Measurements from ENCODE around the gene IGF2R.
A peak's percentile ranks its signal among the peaks of the same experiment; 100 is the strongest.
"Not testable (repeated sequence)": the region's sequence is repeated elsewhere in the genome, so short reads cannot be mapped to it uniquely, and the experiment has no call there.

IGF2R gene

DNA sequence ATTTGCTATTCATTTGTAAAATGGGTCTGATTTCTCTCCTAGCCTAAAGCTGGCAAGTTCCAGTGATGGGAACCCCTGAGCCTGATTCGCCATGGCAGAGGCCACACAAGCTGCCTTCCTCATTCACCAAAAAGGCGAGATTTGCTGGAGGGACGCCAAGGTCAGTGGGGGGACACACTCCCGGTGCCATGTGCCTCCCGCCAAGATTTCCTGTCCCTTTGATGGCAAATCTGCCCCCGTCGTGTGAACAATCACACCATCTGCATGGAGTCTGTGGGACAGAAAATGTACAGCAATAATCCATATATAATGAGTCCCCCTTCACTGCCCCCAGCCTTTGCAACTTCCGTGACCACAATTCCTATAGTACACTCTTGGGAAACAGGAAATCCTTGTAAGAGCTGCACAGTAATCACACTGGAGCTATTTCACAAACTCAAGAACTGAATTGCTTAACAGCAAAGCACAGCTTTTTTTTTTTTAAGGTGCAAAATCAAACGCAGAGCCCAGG lies 15.7 kb upstream of the IGF2R start:
- no peak for DNase-seq (ENCODE audit: low read depth, low spot score)

DNA sequence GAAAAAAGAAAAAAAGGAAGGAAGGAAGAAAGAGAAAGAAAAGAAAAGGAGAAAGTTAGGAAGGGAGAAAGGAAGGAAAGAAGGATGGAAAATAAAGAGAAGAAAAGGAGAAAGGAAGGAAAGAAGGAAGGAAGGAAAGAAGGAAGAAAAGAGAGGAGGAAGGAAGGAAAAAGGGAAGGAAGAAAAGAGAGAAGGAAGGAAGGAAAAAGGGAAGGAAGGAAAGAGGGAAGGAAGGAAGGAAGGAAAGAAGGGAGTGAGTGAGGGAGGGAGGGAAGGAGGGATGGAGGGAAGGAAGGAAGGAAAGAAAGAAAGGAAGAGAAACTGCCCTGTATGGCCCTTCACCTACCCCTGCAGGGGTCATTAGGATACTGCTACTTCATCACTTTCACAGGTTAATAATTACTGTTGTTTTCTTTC lies 12.9 kb upstream of the IGF2R start:
- DNase-seq (ENCODE audit: low read depth, low spot score), result no peak

DNA sequence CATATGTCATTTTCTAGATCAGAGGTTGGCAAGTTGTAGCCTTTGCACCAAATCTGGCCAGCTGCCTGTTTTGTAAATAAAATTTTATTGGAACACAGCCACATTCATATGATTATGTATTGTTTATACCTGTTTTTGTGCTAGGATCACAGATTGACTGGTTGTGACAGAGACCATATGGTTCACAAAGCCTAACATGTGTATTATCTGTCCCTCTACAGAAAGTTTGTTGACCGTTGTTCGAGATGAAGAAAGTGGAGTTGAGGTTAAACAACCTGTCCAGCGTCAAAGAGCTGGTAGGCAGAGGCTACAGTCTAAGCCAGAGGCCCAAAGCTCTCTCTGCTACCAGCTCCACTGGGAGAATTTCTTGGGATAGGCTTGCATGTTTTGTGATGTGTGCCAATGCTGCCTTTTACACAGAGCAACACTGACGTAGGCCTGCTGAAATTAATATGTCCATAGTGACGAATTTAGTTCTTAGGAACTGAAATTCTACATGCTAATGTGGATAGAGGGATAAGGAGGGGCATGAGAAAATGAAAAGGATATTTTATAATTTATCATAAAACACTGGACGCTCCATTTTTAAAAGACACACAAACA lies 11.7 kb upstream of the IGF2R start:
- no peak for DNase-seq (ENCODE audit: low read depth, low spot score)

DNA sequence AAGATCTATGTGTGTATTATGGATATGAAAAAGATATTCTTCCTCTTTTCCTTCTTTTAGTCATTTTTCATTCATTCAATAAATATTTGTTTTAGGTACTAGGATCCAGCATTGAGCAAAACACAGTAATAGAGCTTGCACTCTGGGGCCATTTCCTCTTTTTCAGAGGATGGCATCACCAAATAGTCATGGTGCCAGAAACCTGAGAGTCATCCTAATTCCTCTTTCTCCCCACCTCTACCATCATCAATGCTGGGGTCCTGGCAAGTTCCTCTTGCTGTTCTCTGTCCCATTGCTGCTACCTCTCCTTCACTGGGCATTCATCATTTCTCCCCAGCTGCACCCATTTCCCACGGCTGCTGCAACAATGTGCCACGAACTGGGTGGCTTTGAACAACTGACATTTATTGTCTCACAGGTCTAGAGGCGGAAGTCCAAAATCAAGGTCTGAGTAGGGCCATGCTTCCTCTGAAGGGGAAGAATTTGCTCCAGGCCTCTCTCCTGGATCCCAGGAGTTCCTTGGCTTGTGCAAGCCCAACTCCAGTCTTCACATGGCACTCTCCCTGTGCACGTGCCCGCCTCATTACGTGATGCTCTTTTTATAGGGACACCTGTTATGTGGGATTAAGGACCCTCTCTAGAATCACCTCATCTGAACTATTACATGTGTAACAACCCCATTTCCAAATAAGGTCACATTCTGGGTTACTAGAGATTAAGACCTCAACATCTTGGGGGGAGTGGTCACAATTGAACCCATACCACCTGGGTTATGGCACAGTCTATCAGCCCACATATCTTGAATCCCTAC lies 9.5 kb upstream of the IGF2R start:
- DNase-seq (ENCODE audit: low read depth, low spot score), result no peak

DNA sequence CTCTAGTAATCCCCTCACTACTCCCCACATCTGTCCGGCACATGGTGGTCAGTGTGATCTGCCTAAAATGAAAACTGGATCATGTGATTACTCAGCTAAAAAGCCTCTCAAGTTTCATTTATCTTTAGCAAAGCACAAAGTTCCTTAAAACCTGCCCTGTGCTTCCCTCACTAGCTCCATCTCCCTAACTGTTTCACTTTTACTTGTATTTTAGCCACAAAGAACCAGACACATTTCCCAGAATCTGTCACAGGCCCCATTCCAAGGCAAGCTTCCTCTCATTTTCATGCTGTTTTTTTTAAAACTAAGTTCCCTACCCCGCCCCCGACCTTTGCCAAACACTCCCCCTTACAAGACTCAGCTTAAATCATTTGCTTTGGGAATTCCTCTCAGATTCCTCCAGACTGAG lies 8.9 kb upstream of the IGF2R start:
- no peak for DNase-seq (ENCODE audit: low read depth, low spot score)

DNA sequence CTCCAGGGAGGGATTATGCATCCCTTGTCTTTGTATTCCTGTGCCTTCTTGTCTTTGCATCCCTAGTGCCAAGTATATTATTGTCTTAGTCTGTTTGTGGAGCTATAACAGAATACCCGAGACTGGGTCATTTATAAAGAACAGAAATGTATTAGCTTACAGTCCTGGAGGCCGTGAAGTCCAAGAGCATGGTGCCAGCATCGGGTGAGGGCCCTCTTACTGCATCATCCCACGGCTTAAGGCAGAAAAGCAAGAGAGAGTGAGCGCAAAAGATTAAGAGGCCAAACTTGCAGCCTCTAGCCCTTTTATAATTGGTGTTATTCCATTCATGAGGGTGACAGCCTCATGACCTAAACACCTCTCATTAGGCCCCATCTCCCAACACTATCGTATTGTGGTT lies 8.4 kb upstream of the IGF2R start:
- DNase-seq (ENCODE audit: low read depth, low spot score), result no peak

GRCh38 chr6:159961528-159961927 lies 7.4 kb upstream of the IGF2R start:
- DNase-seq (ENCODE audit: low read depth, low spot score), result no peak

GRCh38 chr6:159963111-159963510 lies 5.8 kb upstream of the IGF2R start:
- no peak for DNase-seq (ENCODE audit: low read depth, low spot score)

GRCh38 chr6:159964046-159964445 lies 4.8 kb upstream of the IGF2R start:
- DNase-seq (ENCODE audit: low read depth, low spot score), result no peak

- DNase-seq (ENCODE audit: low read depth, low spot score), result no peak
Measured at GRCh38 chr6:159966339-159966738, 2.5 kb upstream of the IGF2R start.

DNA sequence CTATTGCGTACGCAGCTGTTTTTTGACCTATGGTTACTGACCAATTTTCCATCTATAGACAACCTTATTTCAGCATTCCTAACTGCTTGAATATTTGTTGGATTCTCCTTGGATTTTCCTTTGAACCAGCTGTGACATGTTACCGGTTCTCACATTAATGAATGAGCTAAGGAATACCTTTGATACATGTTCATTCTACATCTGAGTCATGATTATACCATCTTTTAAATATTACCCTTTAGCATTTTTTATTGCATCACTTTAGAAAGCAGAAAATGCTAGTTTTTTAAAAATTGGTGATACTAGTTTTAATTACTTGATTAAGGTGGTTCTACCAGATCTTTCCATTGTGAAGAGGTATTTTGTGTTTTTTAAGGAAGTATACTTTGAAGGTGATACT lies 1.9 kb upstream of the IGF2R start:
- no peak for DNase-seq (ENCODE audit: low read depth, low spot score)

DNA sequence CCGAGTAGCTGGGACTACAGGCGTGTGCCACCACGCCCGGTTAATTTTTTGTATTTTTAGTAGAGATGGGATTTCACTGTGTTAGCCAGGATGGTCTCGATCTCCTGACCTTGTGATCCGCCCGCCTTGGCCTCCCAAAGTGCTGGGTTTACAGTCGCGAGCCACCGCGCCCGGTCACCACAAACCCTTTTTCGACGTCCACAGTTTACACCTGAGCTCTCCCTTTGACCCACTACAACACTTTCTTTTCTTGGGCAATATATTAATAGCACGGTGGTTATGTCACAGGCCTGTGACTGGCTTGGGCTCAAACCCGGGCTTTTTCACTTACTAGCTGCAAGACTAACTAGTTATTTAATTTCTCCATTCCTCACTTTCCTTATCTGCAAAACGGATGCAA lies 1.3 kb upstream of the IGF2R start:
- DNase-seq (ENCODE audit: low read depth, low spot score), result not testable (repeated sequence)

DNA sequence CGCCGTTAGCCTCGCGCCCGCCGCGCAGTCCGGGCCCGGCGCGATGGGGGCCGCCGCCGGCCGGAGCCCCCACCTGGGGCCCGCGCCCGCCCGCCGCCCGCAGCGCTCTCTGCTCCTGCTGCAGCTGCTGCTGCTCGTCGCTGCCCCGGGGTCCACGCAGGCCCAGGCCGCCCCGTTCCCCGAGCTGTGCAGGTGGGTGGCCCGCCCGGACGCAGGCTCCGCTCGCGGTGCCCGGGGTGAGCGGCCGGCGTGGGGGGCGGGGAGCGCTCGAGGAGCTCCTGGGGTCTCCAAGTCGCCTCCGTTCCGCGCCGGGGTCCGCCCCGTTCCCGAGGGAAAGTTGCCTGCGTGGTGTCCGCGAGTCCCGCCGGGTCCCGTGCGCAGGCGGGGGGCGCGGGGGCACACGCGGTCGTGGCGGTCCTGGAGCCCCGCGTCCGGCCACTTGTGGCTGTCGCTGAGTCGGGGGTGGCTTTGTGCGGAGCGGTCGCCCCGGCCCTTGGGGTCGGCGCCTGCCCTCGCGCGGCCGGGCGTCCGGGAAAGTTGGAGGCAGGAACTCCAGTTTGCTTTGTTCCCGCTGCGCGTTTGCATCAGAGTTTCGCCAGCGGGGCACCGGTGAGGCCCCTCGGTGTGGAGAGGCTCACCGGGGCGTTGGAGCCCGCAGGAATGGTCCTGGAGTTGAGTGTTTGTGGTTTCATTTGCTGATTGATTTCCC lies 476 bp downstream of the IGF2R start:
- peak; percentile 63 for DNase-seq (ENCODE audit: low read depth, low spot score)

- peak; percentile 71 for DNase-seq (ENCODE audit: low read depth, low spot score)
Measured at GRCh38 chr6:159969921-159970320, 1.0 kb downstream of the IGF2R start.

DNA sequence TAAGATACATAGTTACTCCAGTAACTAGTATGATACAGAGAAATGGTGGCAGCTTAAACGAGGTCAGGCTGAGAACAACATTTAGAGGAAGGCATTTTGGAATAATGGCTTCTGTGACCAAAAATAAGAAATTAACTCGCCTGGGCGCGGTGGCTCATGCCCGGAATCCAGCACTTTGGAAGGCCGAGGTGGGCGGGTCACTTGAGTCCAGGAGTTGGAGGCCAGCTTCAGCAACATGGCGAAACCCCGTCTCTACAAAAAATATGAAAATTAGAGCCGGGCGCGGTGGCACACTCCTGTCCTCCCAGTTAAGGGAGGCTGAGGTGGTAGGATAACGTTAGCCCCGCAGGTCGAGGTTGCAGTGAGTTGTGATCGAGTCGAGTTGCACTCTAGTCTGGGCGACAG lies 1.8 kb downstream of the IGF2R start:
- no peak for DNase-seq (ENCODE audit: low read depth, low spot score)

GRCh38 chr6:159971341-159972178 lies 2.7 kb downstream of the IGF2R start:
- DNase-seq (ENCODE audit: low read depth, low spot score), result no peak

DNA sequence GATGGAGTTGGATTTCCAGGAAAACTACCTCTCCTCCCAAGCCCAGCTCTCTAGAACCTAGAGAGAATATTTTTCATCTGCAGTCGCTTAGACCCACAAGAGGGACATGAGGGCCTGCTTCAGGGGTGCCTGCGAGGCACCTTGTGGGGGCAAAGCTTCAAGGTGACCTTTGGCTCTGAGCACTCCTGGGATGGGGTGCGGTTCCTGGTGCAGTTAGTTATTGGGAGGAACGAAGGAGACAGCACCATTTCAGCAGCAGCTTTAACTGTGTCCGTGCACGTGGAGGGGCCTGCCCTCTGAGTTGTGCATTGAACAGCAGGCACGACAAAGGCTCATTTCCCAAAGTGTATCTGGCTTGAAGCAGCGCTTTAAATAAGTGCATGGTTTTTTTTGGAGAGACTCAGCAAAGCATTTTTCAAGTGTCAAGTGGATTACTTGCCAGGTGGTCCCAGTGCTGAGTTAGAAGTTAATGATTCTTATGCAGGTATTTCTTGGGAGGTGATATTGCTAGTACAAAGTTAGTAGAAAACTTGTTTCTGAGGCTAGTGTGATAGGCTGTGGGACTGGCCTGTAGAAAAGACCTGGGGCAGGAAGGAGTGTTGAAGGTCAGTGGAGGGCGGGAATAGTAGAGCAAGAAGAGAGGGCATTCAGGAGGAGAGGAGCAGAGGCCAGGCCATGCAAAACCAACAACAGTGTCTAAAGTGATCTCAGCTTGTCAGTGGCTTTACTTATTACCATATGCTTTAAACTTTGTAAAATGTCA lies 3.8 kb downstream of the IGF2R start:
- no peak for DNase-seq (ENCODE audit: low read depth, low spot score)

- DNase-seq (ENCODE audit: low read depth, low spot score), result no peak
Measured at GRCh38 chr6:159973406-159973805, 4.5 kb downstream of the IGF2R start.

DNA sequence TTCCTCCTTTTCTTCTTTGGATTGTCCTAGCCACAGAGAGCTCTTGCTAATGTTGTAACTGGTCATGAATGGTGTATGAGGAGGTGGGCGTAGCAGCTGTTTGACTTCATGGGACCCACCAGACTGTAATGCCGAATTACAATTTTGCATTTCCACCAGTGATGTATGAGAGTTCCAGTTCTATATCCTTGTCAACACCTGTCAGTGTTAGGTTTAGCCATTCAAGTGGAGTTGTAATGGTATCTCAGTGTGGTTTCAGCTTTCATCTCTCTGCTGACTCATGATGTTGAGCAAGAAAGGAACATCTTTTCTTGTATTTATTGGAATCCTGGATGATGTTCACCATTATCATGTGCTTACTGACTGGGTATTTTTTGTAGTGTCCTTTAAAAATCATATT lies 5.1 kb downstream of the IGF2R start:
- DNase-seq (ENCODE audit: low read depth, low spot score), result no peak

DNA sequence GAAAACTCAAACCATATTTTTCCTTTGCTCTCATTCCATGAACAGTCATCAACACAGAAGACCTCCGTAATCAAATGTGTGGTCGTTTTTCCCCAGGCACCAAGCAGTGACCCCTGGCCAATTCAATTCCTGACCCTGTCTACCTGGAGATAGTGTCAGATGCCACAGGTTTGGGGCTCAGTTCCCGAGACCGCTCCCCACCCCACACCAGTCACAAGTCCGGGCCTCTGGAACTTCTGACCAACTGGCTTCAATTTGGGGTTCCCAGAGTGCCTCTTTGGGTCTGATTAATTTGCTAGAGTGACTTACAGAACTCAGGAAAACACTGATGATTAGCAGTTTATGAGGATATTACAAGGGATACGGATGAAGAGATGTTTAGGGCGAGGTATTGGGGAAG lies 6.0 kb downstream of the IGF2R start:
- DNase-seq (ENCODE audit: low read depth, low spot score), result no peak

- no peak for DNase-seq (ENCODE audit: low read depth, low spot score)
Measured at GRCh38 chr6:159976686-159977254, 7.9 kb downstream of the IGF2R start.

All from ELF-1 (cell line).